Activated CD4-positive, alpha-beta T cell treated with anti-CD3 and anti-CD28 coated beads for 36 hours (primary cell): ENCODE results near the gene PRMT3. TPM values are rescaled to one million over a fixed set of nuclear protein-coding genes. Genes with fewer than 3 reads are reported as not detected.

Source experiments
- ATAC-seq: fragments of 200-7000 bp; cut with Tn5 transposase; one replicate; pipeline ENCODE4 v1.10.0; 2021; ENCODE audit warnings: mild to moderate bottlenecking, moderate library complexity
- CTCF ChIA-PET: fragments of 350-600 bp; sonication (Branson Sonifier 250); formaldehyde crosslinking; loops from one replicate; lab custom pipeline; 2021; ENCODE audit warnings: antibody characterized with exemption; lab: Charles Lee
- POLR2A ChIA-PET: fragments of 350-600 bp; sonication (Branson Sonifier 250); formaldehyde crosslinking; loops from one replicate; lab custom pipeline; 2021; ENCODE audit warnings: antibody characterized with exemption, inconsistent platforms; lab: Charles Lee
- DNase-seq: peaks from one replicate; pipeline ENCODE4 v3.0.0-alpha.2; 2020
- H3K27ac Mint-ChIP-seq: one replicate; pipeline ENCODE4 v1.8.0; 2021; ENCODE audit warnings: mixed read lengths
- H3K27me3 Mint-ChIP-seq: one replicate; pipeline ENCODE4 v1.8.0; 2021; ENCODE audit warnings: mixed read lengths
- H3K36me3 Mint-ChIP-seq: one replicate; pipeline ENCODE4 v1.8.0; 2021; ENCODE audit warnings: low read depth, mixed read lengths
- H3K4me1 Mint-ChIP-seq: one replicate; pipeline ENCODE4 v1.8.0; 2021; ENCODE audit warnings: mixed read lengths
- H3K4me3 Mint-ChIP-seq: one replicate; pipeline ENCODE4 v1.8.0; 2021; ENCODE audit warnings: mild to moderate bottlenecking, moderate library complexity, mixed read lengths
- H3K9me3 Mint-ChIP-seq: one replicate; pipeline ENCODE4 v1.8.0; 2021; ENCODE audit warnings: low read depth, mixed read lengths
- intact Hi-C, 2 experiments: fragments of 100-400 bp; cut with DNase I in 1 of 2; cut with micrococcal nuclease in 1 of 2; formaldehyde crosslinking; loops; one replicate each; pipeline versions ENCODE4 v1.14.2 to v1.15.1; 2022 to 2024; cut with DNase I, micrococcal nuclease
- total RNA-seq, 2 experiments: library from RNA; stranded (reverse); gene quantifications; one replicate each; pipeline ENCODE4 v1.2.3, GENCODE V29; 2021

Gene PRMT3
- total RNA-seq, 2 experiments from 2014 or later = 36.5 to 39.0 TPM

GRCh38 chr11:20421946-20422345 lies 34.4 kb downstream of the PRMT3 start:
- Mint-ChIP-seq H3K4me3 (no peak overlapping the region), H3K4me1 (peaks cover 15% of the 10 kb centered on the region), H3K36me3 (peaks cover 43% of the 10 kb centered on the region), H3K9me3 (no peaks in the 10 kb centered on the region), H3K27me3 (no peaks in the 10 kb centered on the region), H3K27ac (peak overlapping the region; percentile 73)
- ATAC-seq = peak; percentile 86
- intact Hi-C loops = no loop called here
- POLR2A ChIA-PET = no interaction called here
- CTCF ChIA-PET = interaction anchor here (1.0 kb wide), 1 partner anchor 19 kb away, joined by 3 read pairs; no protein-coding TSS in a partner anchor
- DNase-seq = no peak

GRCh38 chr11:20429216-20429615 lies 41.7 kb downstream of the PRMT3 start:
- ChIA-PET CTCF (no interaction called here), POLR2A (no interaction called here)
- Mint-ChIP-seq H3K9me3 (no peaks in the 10 kb centered on the region), H3K27me3 (no peaks in the 10 kb centered on the region), H3K4me1 (no peaks in the 10 kb centered on the region), H3K4me3 (no peak overlapping the region), H3K36me3 (peaks cover 19% of the 10 kb centered on the region), H3K27ac (no peak overlapping the region)
- no peak for ATAC-seq
- no peak for DNase-seq
- intact Hi-C loops = no loop called here

GRCh38 chr11:20438637-20439036 lies 51.1 kb downstream of the PRMT3 start:
- Mint-ChIP-seq H3K27me3 (no peaks in the 10 kb centered on the region), H3K4me1 (no peaks in the 10 kb centered on the region), H3K9me3 (no peaks in the 10 kb centered on the region), H3K4me3 (no peak overlapping the region), H3K27ac (no peak overlapping the region), H3K36me3 (peaks cover 29% of the 10 kb centered on the region)
- intact Hi-C loops = no loop called here
- ATAC-seq (no peak), DNase-seq (no peak)
- POLR2A ChIA-PET = no interaction called here
- CTCF ChIA-PET = interaction anchor here (1.6 kb wide), 1 partner anchor 41 kb away, joined by 3 read pairs; no protein-coding TSS in a partner anchor

- H3K27me3 Mint-ChIP-seq = no peaks in the 10 kb centered on the region
- H3K27ac Mint-ChIP-seq = no peak overlapping the region
- ATAC-seq = no peak
- DNase-seq = no peak
- H3K4me3 Mint-ChIP-seq = no peak overlapping the region
- ChIA-PET POLR2A (no interaction called here), CTCF (interaction anchor here (0.8 to 1.2 kb wide), 3 partner anchors 9 to 315 kb away, joined by 3 to 4 read pairs (median 3); no protein-coding TSS in a partner anchor)
- no peaks in the 10 kb centered on the region for H3K4me1 Mint-ChIP-seq
- peaks cover 9% of the 10 kb centered on the region for H3K36me3 Mint-ChIP-seq
- no peaks in the 10 kb centered on the region for H3K9me3 Mint-ChIP-seq
- intact Hi-C loops = loop anchor here in 1 of 2 experiments (2.0 to 5.0 kb wide), 2 partner anchors 49 to 316 kb away; no protein-coding TSS in a partner anchor
These were observed 56.1 kb downstream of the PRMT3 start for GRCh38 chr11:20443596-20443995.

GRCh38 chr11:20444535-20444934 lies 57.0 kb downstream of the PRMT3 start:
- no peak for DNase-seq
- H3K9me3 Mint-ChIP-seq = no peaks in the 10 kb centered on the region
- H3K36me3 Mint-ChIP-seq = peaks cover 10% of the 10 kb centered on the region
- H3K27ac Mint-ChIP-seq = no peak overlapping the region
- CTCF ChIA-PET = interaction anchor here (0.8 to 1.2 kb wide), 3 partner anchors 8 to 316 kb away, joined by 3 to 4 read pairs (median 3); no protein-coding TSS in a partner anchor
- H3K4me1 Mint-ChIP-seq = no peaks in the 10 kb centered on the region
- intact Hi-C loops = loop anchor here in 1 of 2 experiments (5.0 kb wide), 1 partner anchor 317 kb away; no protein-coding TSS in a partner anchor
- H3K4me3 Mint-ChIP-seq = no peak overlapping the region
- H3K27me3 Mint-ChIP-seq = no peaks in the 10 kb centered on the region
- no peak for ATAC-seq
- POLR2A ChIA-PET = no interaction called here

GRCh38 chr11:20448834-20449233 lies 61.3 kb downstream of the PRMT3 start:
- no peak for ATAC-seq

GRCh38 chr11:20450829-20451228 lies 63.3 kb downstream of the PRMT3 start:
- no peaks in the 10 kb centered on the region for H3K9me3 Mint-ChIP-seq
- ChIA-PET CTCF (interaction anchor here (0.6 to 0.7 kb wide), 2 partner anchors 38 to 59 kb away, joined by 3 to 4 read pairs; no protein-coding TSS in a partner anchor), POLR2A (no interaction called here)
- H3K4me3 Mint-ChIP-seq = no peak overlapping the region
- H3K27me3 Mint-ChIP-seq = no peaks in the 10 kb centered on the region
- intact Hi-C loops = no loop called here
- DNase-seq (no peak), ATAC-seq (no peak)
- peaks cover 19% of the 10 kb centered on the region for H3K36me3 Mint-ChIP-seq
- H3K4me1 Mint-ChIP-seq = no peaks in the 10 kb centered on the region
- no peak overlapping the region for H3K27ac Mint-ChIP-seq

More at GRCh38 chr11:20448834-20449233, 61.3 kb downstream of the PRMT3 start:
- Mint-ChIP-seq H3K36me3 (peaks cover 17% of the 10 kb centered on the region), H3K4me1 (no peaks in the 10 kb centered on the region), H3K4me3 (no peak overlapping the region), H3K27me3 (no peaks in the 10 kb centered on the region), H3K27ac (no peak overlapping the region), H3K9me3 (no peaks in the 10 kb centered on the region)
- POLR2A ChIA-PET = no interaction called here
- CTCF ChIA-PET = no interaction called here
- DNase-seq = no peak
- intact Hi-C loops = no loop called here

- CTCF ChIA-PET = interaction anchor here (0.7 kb wide), 2 partner anchors 60 to 61 kb away, joined by 3 read pairs; no protein-coding TSS in a partner anchor
- no peak overlapping the region for H3K4me3 Mint-ChIP-seq
These were observed 64.1 kb downstream of the PRMT3 start for GRCh38 chr11:20451568-20451967.

GRCh38 chr11:20452585-20452984 lies 65.1 kb downstream of the PRMT3 start:
- Mint-ChIP-seq H3K9me3 (no peaks in the 10 kb centered on the region), H3K36me3 (peaks cover 29% of the 10 kb centered on the region), H3K27ac (no peak overlapping the region), H3K4me3 (no peak overlapping the region), H3K27me3 (no peaks in the 10 kb centered on the region), H3K4me1 (no peaks in the 10 kb centered on the region)
- CTCF ChIA-PET = interaction anchor here (1.1 kb wide), 1 partner anchor 9 kb away, joined by 4 read pairs; no protein-coding TSS in a partner anchor
- intact Hi-C loops = no loop called here
- ATAC-seq (no peak), DNase-seq (no peak)
- POLR2A ChIA-PET = no interaction called here

More at GRCh38 chr11:20451568-20451967, 64.1 kb downstream of the PRMT3 start:
- H3K4me1 Mint-ChIP-seq = no peaks in the 10 kb centered on the region
- no peak for DNase-seq
- POLR2A ChIA-PET = no interaction called here
- no peaks in the 10 kb centered on the region for H3K27me3 Mint-ChIP-seq
- H3K9me3 Mint-ChIP-seq = no peaks in the 10 kb centered on the region
- peaks cover 25% of the 10 kb centered on the region for H3K36me3 Mint-ChIP-seq
- H3K27ac Mint-ChIP-seq = no peak overlapping the region
- ATAC-seq = no peak
- intact Hi-C loops = no loop called here

- ChIA-PET CTCF (no interaction called here), POLR2A (no interaction called here)
- no peaks in the 10 kb centered on the region for H3K4me1 Mint-ChIP-seq
- no peaks in the 10 kb centered on the region for H3K9me3 Mint-ChIP-seq
- intact Hi-C loops = no loop called here
- ATAC-seq (no peak), DNase-seq (no peak)
- H3K27ac Mint-ChIP-seq = no peak overlapping the region
- peaks cover 29% of the 10 kb centered on the region for H3K36me3 Mint-ChIP-seq
- H3K4me3 Mint-ChIP-seq = no peak overlapping the region
- H3K27me3 Mint-ChIP-seq = no peaks in the 10 kb centered on the region
These were observed 66.3 kb downstream of the PRMT3 start for GRCh38 chr11:20453657-20454316.

- Mint-ChIP-seq H3K4me3 (no peak overlapping the region), H3K4me1 (no peaks in the 10 kb centered on the region), H3K27ac (no peak overlapping the region), H3K27me3 (no peaks in the 10 kb centered on the region), H3K9me3 (no peaks in the 10 kb centered on the region), H3K36me3 (peaks cover 26% of the 10 kb centered on the region)
- ATAC-seq (no peak), DNase-seq (no peak)
- intact Hi-C loops = no loop called here
- ChIA-PET CTCF (no interaction called here), POLR2A (no interaction called here)
These were observed 69.7 kb downstream of the PRMT3 start for GRCh38 chr11:20457001-20457799.
